Cardiac muscle cell (in vitro differentiated cells and primary cell): Measurements from ENCODE around the gene ATG5. TPM values are rescaled to one million over a fixed set of nuclear protein-coding genes. Genes with fewer than 3 reads are reported as not detected.
A peak's percentile ranks its signal among the peaks of the same experiment; 100 is the strongest.

Experiments
- DNase-seq, 2 donors: peaks; one replicate each; pipeline versions ENCODE4 v3.0.0 to v3.0.0-alpha.2; 2010 to 2017; ENCODE audit warnings: low read depth in 1 of 2, low spot score in 1 of 2
- H3K27ac ChIP-seq: fragments of 200-600 bp; sonication (generic); 2 replicates; pipeline ENCODE4 v1.5.1; 2016
- H3K27me3 ChIP-seq: fragments of 200-600 bp; sonication (generic); 2 replicates; pipeline ENCODE4 v1.6.0; 2016; ENCODE audit warnings: control low read depth
- H3K36me3 ChIP-seq: fragments of 200-600 bp; sonication (generic); 2 replicates; pipeline ENCODE4 v1.5.1; 2016; ENCODE audit warnings: control low read depth
- H3K4me1 ChIP-seq: fragments of 200-600 bp; sonication (generic); 2 replicates; pipeline ENCODE4 v1.8.1; 2017; ENCODE audit warnings: low read depth, mild to moderate bottlenecking, mixed run types
- H3K4me3 ChIP-seq: fragments of 200-600 bp; sonication (generic); 2 replicates; pipeline ENCODE4 v1.5.1; 2016; ENCODE audit warnings: mild to moderate bottlenecking
- H3K9me3 ChIP-seq: fragments of 200-600 bp; sonication (generic); 2 replicates; pipeline ENCODE4 v1.5.1; 2017; ENCODE audit warnings: low read depth, mild to moderate bottlenecking, control low read depth
- polyA plus RNA-seq: library from polyadenylated mRNA; unstranded; fragments of >200 nt; fragmentation: Nextera tagmentation; extraction: Ambion mirVana; gene quantifications from 2 replicates; pipeline ENCODE4 v1.2.1, GENCODE V29; 2016
- total RNA-seq: library from RNA; depleted of rRNA; stranded (reverse); fragments of >200 nt; gene quantifications from 2 replicates; pipeline ENCODE4 v1.2.3, GENCODE V29; 2016
- TF ChIP-seq, protein P1 (sequence below): IDR thresholded peaks from 2 replicates; pipeline ENCODE4 v1.5.1; 2012; ENCODE audit warnings: low read depth, mild to moderate bottlenecking, low read length

Gene ATG5
- total and polyA plus RNA-seq, 2 experiments from 2014 or later: 15.2 to 32.2 TPM

DNA sequence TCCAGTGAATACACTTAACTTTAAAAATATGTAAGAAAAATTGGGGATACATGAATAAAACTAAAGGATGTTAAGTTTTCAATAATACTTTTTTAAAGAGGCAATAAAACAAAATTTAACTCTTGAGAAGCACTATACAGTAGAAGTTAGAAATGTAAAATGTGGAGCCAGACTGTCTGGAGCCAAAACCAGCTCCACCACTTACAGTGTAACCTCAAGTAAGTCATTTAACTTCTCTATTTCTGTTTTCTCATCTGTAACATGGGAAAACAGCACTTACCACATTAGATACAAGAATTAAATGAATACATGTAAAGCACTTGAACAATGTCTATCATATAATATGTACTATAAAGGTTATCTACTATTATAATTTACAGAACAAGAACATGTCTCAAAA lies 6.7 kb downstream of the ATG5 start:
- no peaks in the 10 kb centered on the region for H3K9me3 ChIP-seq
- H3K27ac ChIP-seq: no peak overlapping the region
- H3K4me1 ChIP-seq: peaks cover 22% of the 10 kb centered on the region
- no peak overlapping the region for H3K4me3 ChIP-seq
- peaks cover 4% of the 10 kb centered on the region for H3K36me3 ChIP-seq
- TF ChIP-seq, protein P1, sequence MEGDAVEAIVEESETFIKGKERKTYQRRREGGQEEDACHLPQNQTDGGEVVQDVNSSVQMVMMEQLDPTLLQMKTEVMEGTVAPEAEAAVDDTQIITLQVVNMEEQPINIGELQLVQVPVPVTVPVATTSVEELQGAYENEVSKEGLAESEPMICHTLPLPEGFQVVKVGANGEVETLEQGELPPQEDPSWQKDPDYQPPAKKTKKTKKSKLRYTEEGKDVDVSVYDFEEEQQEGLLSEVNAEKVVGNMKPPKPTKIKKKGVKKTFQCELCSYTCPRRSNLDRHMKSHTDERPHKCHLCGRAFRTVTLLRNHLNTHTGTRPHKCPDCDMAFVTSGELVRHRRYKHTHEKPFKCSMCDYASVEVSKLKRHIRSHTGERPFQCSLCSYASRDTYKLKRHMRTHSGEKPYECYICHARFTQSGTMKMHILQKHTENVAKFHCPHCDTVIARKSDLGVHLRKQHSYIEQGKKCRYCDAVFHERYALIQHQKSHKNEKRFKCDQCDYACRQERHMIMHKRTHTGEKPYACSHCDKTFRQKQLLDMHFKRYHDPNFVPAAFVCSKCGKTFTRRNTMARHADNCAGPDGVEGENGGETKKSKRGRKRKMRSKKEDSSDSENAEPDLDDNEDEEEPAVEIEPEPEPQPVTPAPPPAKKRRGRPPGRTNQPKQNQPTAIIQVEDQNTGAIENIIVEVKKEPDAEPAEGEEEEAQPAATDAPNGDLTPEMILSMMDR: no peak
- H3K27me3 ChIP-seq: no peaks in the 10 kb centered on the region
- no peak for DNase-seq

DNA sequence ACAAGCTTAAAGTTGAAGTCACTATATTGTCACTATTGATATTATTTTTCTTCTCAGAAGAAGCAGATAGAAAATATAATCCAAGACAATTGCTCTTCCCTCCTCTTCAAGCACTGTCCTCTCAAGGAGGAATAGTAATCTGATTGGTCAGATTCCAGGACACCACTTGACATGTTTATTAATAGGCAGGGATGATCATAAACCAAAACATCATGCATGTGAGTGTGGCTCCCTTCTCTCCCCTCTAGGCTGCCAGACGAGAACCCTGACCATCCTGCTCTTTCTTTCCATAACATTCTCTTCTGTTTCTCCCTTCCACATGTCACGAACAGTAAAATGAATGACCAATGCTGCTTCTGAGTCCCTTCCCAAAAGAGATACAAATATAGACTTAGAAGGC lies 7.5 kb downstream of the ATG5 start:
- peaks cover 4% of the 10 kb centered on the region for H3K36me3 ChIP-seq
- no peaks in the 10 kb centered on the region for H3K27me3 ChIP-seq
- no peak overlapping the region for H3K4me3 ChIP-seq
- H3K9me3 ChIP-seq: no peaks in the 10 kb centered on the region
- H3K4me1 ChIP-seq: peaks cover 22% of the 10 kb centered on the region
- TF ChIP-seq, protein P1: no peak
- DNase-seq: no peak
- no peak overlapping the region for H3K27ac ChIP-seq

DNA sequence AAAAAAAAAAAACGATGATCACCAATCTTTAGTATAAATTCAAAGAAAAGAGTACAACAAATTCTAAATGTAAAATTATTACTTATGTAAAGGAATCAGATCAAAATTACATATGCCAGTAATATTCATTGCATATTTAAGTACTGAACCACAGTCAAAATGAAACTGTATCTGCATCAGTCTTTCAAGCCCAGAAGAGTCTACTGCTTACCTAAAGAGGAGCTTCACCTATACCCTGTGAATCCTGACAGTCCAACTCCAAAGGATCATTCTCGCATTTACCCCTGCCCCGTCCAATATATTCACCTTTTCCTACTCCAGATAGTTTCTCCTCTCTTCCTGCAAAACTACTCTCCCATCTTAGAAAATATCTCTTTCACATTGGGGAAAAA lies 9.2 kb downstream of the ATG5 start:
- H3K9me3 ChIP-seq: no peaks in the 10 kb centered on the region
- DNase-seq: no peak
- H3K27ac ChIP-seq: no peak overlapping the region
- peaks cover 4% of the 10 kb centered on the region for H3K36me3 ChIP-seq
- no peak overlapping the region for H3K4me3 ChIP-seq
- TF ChIP-seq, protein P1: no peak
- peaks cover 22% of the 10 kb centered on the region for H3K4me1 ChIP-seq
- H3K27me3 ChIP-seq: no peaks in the 10 kb centered on the region

DNA sequence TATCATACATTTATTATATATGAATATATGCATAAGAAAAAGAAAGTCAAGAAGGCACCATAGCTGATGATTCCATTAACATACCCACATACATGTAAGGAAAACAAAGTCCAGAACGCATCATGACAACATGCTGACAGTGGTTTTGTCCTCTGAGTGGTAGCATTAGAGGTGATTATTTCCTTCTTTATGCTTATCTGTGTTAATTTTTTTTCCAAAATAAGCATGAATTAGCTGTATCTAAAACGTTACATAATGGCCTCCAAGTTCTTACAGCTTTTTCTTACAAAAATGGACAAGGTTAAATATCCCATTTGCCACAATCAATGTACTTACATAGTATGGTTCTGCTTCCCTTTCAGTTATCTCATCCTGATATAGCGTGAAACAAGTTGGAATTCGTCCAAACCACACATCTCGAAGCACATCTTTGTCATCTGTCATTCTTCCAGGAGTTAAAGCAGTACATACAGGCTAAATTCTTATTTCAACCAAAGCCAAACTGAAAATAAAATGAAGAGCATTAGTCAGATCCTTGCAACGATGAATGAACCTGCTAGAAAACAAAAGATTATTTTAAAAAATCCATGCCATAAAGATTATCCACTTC lies 9.7 kb downstream of the ATG5 start:
- DNase-seq: no peak
- no peaks in the 10 kb centered on the region for H3K9me3 ChIP-seq
- H3K36me3 ChIP-seq: peaks cover 4% of the 10 kb centered on the region
- no peak overlapping the region for H3K4me3 ChIP-seq
- no peak overlapping the region for H3K27ac ChIP-seq
- H3K27me3 ChIP-seq: no peaks in the 10 kb centered on the region
- TF ChIP-seq, protein P1: no peak
- peaks cover 22% of the 10 kb centered on the region for H3K4me1 ChIP-seq

DNA sequence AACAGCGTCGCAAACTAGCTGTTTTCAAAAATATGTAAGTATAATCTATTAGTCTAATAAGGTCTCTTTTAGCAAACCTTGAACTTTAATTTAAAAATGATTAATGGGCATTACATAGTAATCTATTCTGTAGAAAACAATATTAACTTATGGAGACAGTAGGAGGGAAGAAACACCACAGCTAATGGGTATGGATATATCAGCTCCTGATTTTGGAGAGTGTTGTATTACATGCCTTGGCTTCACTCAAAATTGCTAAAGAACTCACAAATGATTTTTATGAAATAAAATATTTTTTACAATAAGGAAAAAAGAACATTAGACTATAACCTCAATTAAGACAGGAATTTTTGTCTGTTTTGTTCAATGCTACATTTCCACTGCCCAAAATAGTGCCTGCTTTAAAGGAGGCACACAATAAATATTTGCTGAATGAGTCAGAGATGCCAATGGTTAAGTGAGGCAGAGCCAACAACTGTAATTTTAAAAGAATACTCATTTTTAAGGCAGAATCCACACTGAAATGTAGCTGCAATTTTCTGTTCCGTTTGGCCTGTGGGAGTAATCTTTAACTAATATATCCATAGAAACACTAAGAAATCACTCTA lies 15.7 kb downstream of the ATG5 start:
- Histone ChIP-seq H3K4me3 (no peak overlapping the region), H3K36me3 (peaks cover 4% of the 10 kb centered on the region), H3K4me1 (peaks cover 6% of the 10 kb centered on the region), H3K27ac (no peak overlapping the region), H3K27me3 (no peaks in the 10 kb centered on the region), H3K9me3 (no peaks in the 10 kb centered on the region)
- TF ChIP-seq, protein P1: no peak
- peak in 1 of 2 donors; percentile 40 for DNase-seq
